GM10248 (cell line): ENCODE data around the gene BANP.
"Not testable (repeated sequence)": the region's sequence is repeated elsewhere in the genome, so short reads cannot be mapped to it uniquely, and the experiment has no call there.

ENCODE experiments used
- CTCF ChIA-PET: fragments of 300-600 bp; sonication (Branson Sonifier 250); formaldehyde crosslinking; extraction: SDS; loops from one replicate; lab custom pipeline; 2021; ENCODE audit warnings: antibody characterized with exemption; lab: Yijun Ruan, JAX
- POLR2A ChIA-PET: fragments of 350-650 bp; sonication (Branson Sonifier 250); formaldehyde crosslinking; extraction: SDS; loops from one replicate; lab custom pipeline; 2020; ENCODE audit warnings: antibody characterized with exemption; lab: Yijun Ruan, JAX
- DNase-seq: peaks from one replicate; pipeline ENCODE4 v3.0.0; 2012; ENCODE audit errors: extremely low spot score
- TF ChIP-seq, protein P1 (sequence below): IDR thresholded peaks from 2 replicates; pipeline ENCODE4 v1.5.1; 2012; ENCODE audit warnings: mild to moderate bottlenecking, low read depth; ENCODE audit errors: extremely low read depth, missing control alignments, control extremely low read depth

The BANP gene

DNA sequence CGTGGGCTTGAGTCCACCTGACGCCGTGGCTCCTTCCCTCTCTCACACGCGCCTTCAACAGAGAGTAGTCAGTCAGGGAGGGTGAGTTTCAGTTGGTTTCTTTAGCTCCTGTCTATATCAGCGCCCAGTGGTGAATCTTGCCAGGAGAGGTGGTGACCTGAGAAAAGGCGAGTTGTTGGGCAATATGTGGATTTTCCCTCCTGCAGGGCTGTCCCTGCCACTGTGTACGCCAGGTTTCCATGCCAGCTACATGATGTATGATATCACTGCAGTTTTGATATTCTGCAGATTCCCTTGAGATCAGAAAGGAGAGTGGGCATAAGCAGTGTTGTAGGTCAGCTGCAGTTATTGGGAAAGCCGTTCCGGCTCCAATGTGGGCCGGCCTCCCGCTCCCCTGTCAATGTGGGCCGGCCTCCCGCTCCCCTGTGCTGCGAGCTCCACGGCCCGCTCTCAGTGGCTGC lies 31.4 kb downstream of the BANP start:
- TF ChIP-seq, protein P1, sequence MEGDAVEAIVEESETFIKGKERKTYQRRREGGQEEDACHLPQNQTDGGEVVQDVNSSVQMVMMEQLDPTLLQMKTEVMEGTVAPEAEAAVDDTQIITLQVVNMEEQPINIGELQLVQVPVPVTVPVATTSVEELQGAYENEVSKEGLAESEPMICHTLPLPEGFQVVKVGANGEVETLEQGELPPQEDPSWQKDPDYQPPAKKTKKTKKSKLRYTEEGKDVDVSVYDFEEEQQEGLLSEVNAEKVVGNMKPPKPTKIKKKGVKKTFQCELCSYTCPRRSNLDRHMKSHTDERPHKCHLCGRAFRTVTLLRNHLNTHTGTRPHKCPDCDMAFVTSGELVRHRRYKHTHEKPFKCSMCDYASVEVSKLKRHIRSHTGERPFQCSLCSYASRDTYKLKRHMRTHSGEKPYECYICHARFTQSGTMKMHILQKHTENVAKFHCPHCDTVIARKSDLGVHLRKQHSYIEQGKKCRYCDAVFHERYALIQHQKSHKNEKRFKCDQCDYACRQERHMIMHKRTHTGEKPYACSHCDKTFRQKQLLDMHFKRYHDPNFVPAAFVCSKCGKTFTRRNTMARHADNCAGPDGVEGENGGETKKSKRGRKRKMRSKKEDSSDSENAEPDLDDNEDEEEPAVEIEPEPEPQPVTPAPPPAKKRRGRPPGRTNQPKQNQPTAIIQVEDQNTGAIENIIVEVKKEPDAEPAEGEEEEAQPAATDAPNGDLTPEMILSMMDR, result no peak
- CTCF ChIA-PET, result interaction anchor here (1.6 to 2.2 kb wide), 2 partner anchors 10 to 26 kb away, joined by 3 to 9 read pairs; no protein-coding TSS in a partner anchor
- no peak for DNase-seq
- POLR2A ChIA-PET, result no interaction called here

- POLR2A ChIA-PET, DNase-seq: not testable (repeated sequence)
- CTCF ChIA-PET, result interaction anchor here (1.5 to 2.2 kb wide), 3 partner anchors 10 to 26 kb away, joined by 3 to 9 read pairs (median 3); no protein-coding TSS in a partner anchor
Measured at GRCh38 chr16:87983072-87983736, 32.0 kb downstream of the BANP start.

GRCh38 chr16:87983737-87984097 lies 32.5 kb downstream of the BANP start:
- DNase-seq, POLR2A ChIA-PET: not testable (repeated sequence)
- CTCF ChIA-PET, result interaction anchor here (0.7 to 2.2 kb wide), 3 partner anchors 20 to 455 kb away, joined by 3 to 9 read pairs (median 3); no protein-coding TSS in a partner anchor

GRCh38 chr16:87984180-87984579 lies 32.9 kb downstream of the BANP start:
- CTCF ChIA-PET, result interaction anchor here (0.7 to 2.2 kb wide), 3 partner anchors 21 to 454 kb away, joined by 3 to 9 read pairs (median 3); no protein-coding TSS in a partner anchor
- POLR2A ChIA-PET, DNase-seq: not testable (repeated sequence)

GRCh38 chr16:87984632-87985267 lies 33.5 kb downstream of the BANP start:
- ChIA-PET POLR2A (no interaction called here), CTCF (interaction anchor here (1.4 to 1.5 kb wide), 2 partner anchors 21 to 28 kb away, joined by 3 to 6 read pairs; no protein-coding TSS in a partner anchor)
- no peak for DNase-seq
- TF ChIP-seq, protein P1, result no peak

GRCh38 chr16:87985493-87985892 lies 34.3 kb downstream of the BANP start:
- CTCF ChIA-PET, result interaction anchor here (1.4 kb wide), 1 partner anchor 29 kb away, joined by 6 read pairs; no protein-coding TSS in a partner anchor
- DNase-seq, POLR2A ChIA-PET: not testable (repeated sequence)

DNA sequence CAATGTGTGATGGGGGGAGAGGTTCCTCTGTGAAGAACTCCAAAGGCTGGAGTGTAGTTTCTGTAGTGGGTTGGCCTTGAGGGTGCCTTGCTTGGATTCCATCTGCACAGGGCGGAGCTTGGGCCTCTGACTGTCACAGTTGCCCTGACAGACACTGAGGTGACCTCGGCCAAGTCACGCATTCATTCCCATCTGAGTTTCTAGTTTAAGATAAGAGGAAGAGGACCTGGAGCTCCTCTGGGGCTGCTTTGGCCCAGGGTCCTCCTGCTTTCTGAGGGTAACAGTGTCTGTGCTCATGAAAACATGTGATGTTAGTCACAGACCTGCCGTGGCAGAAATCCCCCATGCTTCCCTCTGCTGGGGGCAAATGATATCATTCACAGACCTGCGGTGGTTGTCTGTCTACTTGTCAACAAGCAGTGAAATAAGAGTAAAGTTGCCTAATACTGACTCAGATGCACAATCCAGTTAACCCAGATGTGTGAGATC lies 35.2 kb downstream of the BANP start:
- POLR2A ChIA-PET, CTCF ChIA-PET: not testable (repeated sequence)
- DNase-seq, result peak; percentile 18

GRCh38 chr16:87988596-87988995 lies 37.4 kb downstream of the BANP start:
- POLR2A ChIA-PET, DNase-seq, CTCF ChIA-PET: not testable (repeated sequence)

DNA sequence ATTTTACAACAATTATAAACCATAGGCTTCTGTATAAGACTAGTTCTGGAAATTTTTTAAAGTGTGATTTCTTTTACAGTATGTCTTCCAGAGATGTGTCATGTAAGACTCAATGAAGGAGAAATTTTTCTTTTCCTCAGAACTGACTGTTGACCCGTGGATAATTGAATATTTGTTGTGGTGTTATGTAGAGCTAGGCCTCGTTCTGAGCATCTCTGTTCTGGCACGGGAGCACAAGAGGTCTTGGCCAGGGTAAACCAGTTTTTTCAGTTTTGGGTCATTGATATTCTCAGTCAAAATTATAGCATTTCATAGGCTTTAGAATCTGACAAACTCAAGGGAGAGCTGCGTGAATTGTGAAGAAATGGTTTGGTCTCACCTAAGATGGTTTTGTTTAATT lies 39.0 kb downstream of the BANP start:
- DNase-seq, POLR2A ChIA-PET, CTCF ChIA-PET: not testable (repeated sequence)

- POLR2A ChIA-PET, result not testable (repeated sequence)
Measured at GRCh38 chr16:87992142-87992541, 40.9 kb downstream of the BANP start.

GRCh38 chr16:87993901-87994300 lies 42.7 kb downstream of the BANP start:
- TF ChIP-seq, protein P1, result no peak
- DNase-seq, result no peak
- ChIA-PET POLR2A (no interaction called here), CTCF (no interaction called here)

More at GRCh38 chr16:87992142-87992541, 40.9 kb downstream of the BANP start:
- DNase-seq, CTCF ChIA-PET: not testable (repeated sequence)
